Vagina (tissue), 2 donors: Measurements from ENCODE around the gene RBM12.

Source experiments
- CTCF ChIP-seq, 3 experiments: fragments of 450-650 bp in 2 of 3; fragments of 200-600 bp in 1 of 3; sonication (generic) in 1 of 3; IDR thresholded peaks; one replicate each; pipeline ENCODE4 v1.5.1; 2017 to 2019; ENCODE audit warnings: antibody characterized with exemption in 3 of 3, mild to moderate bottlenecking in 2 of 3, moderate library complexity in 2 of 3
- POLR2A ChIP-seq, 2 donors: fragments of 450-650 bp; IDR thresholded peaks; one replicate each; pipeline ENCODE4 v1.6.1; 2017; ENCODE audit warnings: antibody characterized with exemption in 2 of 2, mild to moderate bottlenecking in 2 of 2, moderate library complexity in 2 of 2

- TF ChIP-seq CTCF (IDR thresholded peaks at IDR 0.05) (no peak), POLR2A (IDR thresholded peaks at IDR 0.05) (no peak)
Measured at GRCh38 chr20:35651958-35652357, 12.7 kb downstream of the RBM12 start.
